Liver (tissue), 9 donors: Measurements from ENCODE around the gene SEMA5A. TPM values are rescaled to one million over a fixed set of nuclear protein-coding genes. Genes with fewer than 3 reads are reported as not detected.

Source experiments
- DNase-seq: peaks from one replicate; pipeline ENCODE4 v3.0.0-alpha.2; 2017; ENCODE audit warnings: low spot score
- H3K27ac ChIP-seq, 2 donors: one replicate each; pipeline ENCODE4 v1.7.0; 2013; ENCODE audit warnings: inconsistent platforms in 2 of 2, low read length in 2 of 2, control low read depth in 1 of 2, low read depth in 1 of 2, mild to moderate bottlenecking in 1 of 2
- H3K27me3 ChIP-seq, 4 donors: one replicate each; pipeline versions ENCODE4 v1.6.1 to v1.7.0; 2013; ENCODE audit warnings: low read length in 3 of 4, inconsistent platforms in 1 of 4, mild to moderate bottlenecking in 1 of 4, moderate library complexity in 1 of 4; ENCODE audit not compliant: control insufficient read depth in 4 of 4, insufficient read depth in 4 of 4
- H3K36me3 ChIP-seq, 4 donors: one replicate each; pipeline versions ENCODE4 v1.6.1 to v1.7.0; 2013; ENCODE audit warnings: low read length in 3 of 4, mild to moderate bottlenecking in 3 of 4, low read depth in 1 of 4, moderate library complexity in 1 of 4; ENCODE audit not compliant: control insufficient read depth in 4 of 4, insufficient read depth in 3 of 4
- H3K4me1 ChIP-seq, 4 donors: one replicate each; pipeline versions ENCODE4 v1.6.1 to v1.7.0; 2013; ENCODE audit warnings: low read length in 3 of 4, mild to moderate bottlenecking in 3 of 4, moderate library complexity in 1 of 4; ENCODE audit not compliant: control insufficient read depth in 4 of 4, insufficient read depth in 4 of 4
- H3K4me3 ChIP-seq, 3 donors: one replicate each; pipeline versions ENCODE4 v1.6.1 to v1.7.0; 2013; ENCODE audit warnings: low read length in 3 of 3, control low read depth in 1 of 3, low read depth in 1 of 3, mild to moderate bottlenecking in 1 of 3
- H3K9ac ChIP-seq, 2 donors: one replicate each; pipeline ENCODE4 v1.7.0; 2013; ENCODE audit warnings: low read length in 2 of 2, mild to moderate bottlenecking in 2 of 2, moderate library complexity in 2 of 2, control low read depth in 1 of 2, low read depth in 1 of 2
- H3K9me3 ChIP-seq, 4 donors: one replicate each; pipeline versions ENCODE4 v1.6.1 to v1.7.0; 2013; ENCODE audit warnings: low read length in 3 of 4; ENCODE audit not compliant: control insufficient read depth in 4 of 4
- ATF3 ChIP-seq: IDR thresholded peaks from 2 replicates; pipeline ENCODE4 v1.6.1; 2016; ENCODE audit warnings: antibody characterized with exemption
- EGR1 ChIP-seq, 2 donors: IDR thresholded peaks; 2 replicates each; pipeline ENCODE4 v1.6.1; 2016 to 2018; ENCODE audit warnings: antibody characterized with exemption in 2 of 2, low read depth in 2 of 2
- FOXA1 ChIP-seq: IDR thresholded peaks from 2 replicates; pipeline ENCODE4 v1.6.1; 2016; ENCODE audit warnings: antibody characterized with exemption
- FOXA2 ChIP-seq: IDR thresholded peaks from 2 replicates; pipeline ENCODE4 v1.6.1; 2016; ENCODE audit warnings: antibody characterized with exemption
- GABPA ChIP-seq, 2 donors: IDR thresholded peaks in 1 of 2; conservative IDR thresholded peaks in 1 of 2; 2 replicates each; pipeline ENCODE4 v1.6.1; 2016; ENCODE audit warnings: antibody characterized with exemption in 2 of 2, mild to moderate bottlenecking in 1 of 2, moderate library complexity in 1 of 2
- HNF4A ChIP-seq, 2 donors: conservative IDR thresholded peaks; 2 replicates each; pipeline ENCODE4 v1.6.1; 2016; ENCODE audit warnings: antibody characterized with exemption in 2 of 2, mild to moderate bottlenecking in 2 of 2
- HNF4G ChIP-seq: IDR thresholded peaks from 2 replicates; pipeline ENCODE4 v1.6.1; 2016; ENCODE audit warnings: antibody characterized with exemption
- JUND ChIP-seq, 2 donors: IDR thresholded peaks; 2 replicates each; pipeline ENCODE4 v1.6.1; 2016; ENCODE audit warnings: antibody characterized with exemption in 2 of 2
- MAX ChIP-seq: IDR thresholded peaks from 2 replicates; pipeline ENCODE4 v1.6.1; 2016; ENCODE audit warnings: antibody characterized with exemption
- RAD21 ChIP-seq, 2 donors: IDR thresholded peaks; 2 replicates each; pipeline ENCODE4 v1.6.1; 2016; ENCODE audit warnings: antibody characterized with exemption in 2 of 2, mild to moderate bottlenecking in 2 of 2
- RXRA ChIP-seq, 2 donors: IDR thresholded peaks; 2 replicates each; pipeline ENCODE4 v1.6.1; 2017 to 2018; ENCODE audit warnings: antibody characterized with exemption in 2 of 2, mild to moderate bottlenecking in 1 of 2
- SP1 ChIP-seq: IDR thresholded peaks from 2 replicates; pipeline ENCODE4 v1.6.1; 2018; ENCODE audit warnings: antibody characterized with exemption, mild to moderate bottlenecking
- TAF1 ChIP-seq: conservative IDR thresholded peaks from 2 replicates; pipeline ENCODE4 v1.6.1; 2016; ENCODE audit warnings: antibody characterized with exemption, mild to moderate bottlenecking
- YY1 ChIP-seq: IDR thresholded peaks from 2 replicates; pipeline ENCODE4 v1.6.1; 2016; ENCODE audit warnings: antibody characterized with exemption, mild to moderate bottlenecking
- WGBS: extraction: QIAGEN DNeasy Blood & Tissue Kit; methylation state at CpG from one replicate; pipeline ENCODE4 v1.1.7; 2013; 5-methylcytosine and 5-hydroxymethylcytosine counted together
- polyA plus RNA-seq, 2 donors: library from polyadenylated mRNA; stranded (reverse) in 1 of 2; unstranded in 1 of 2; fragments of 200-250 nt in 1 of 2; fragments of >200 nt in 1 of 2; fragmentation: Nextera tagmentation in 1 of 2; extraction: Ambion mirVana in 1 of 2; gene quantifications; one replicate each; pipeline versions ENCODE4 v1.2.1 to v1.2.3, GENCODE V29; 2013 to 2015
- total RNA-seq, 2 donors: library from RNA; depleted of rRNA; stranded (reverse); fragments of >200 nt; gene quantifications; one replicate each; pipeline ENCODE4 v1.2.3, GENCODE V29; 2014
- TF ChIP-seq, protein P1 (sequence below): fragments of 150-350 bp; IDR thresholded peaks from 2 replicates; pipeline ENCODE4 v1.5.1; 2017; ENCODE audit warnings: improper control_type of control experiment, low read depth, low read length; ENCODE audit not compliant: missing input control
- TF ChIP-seq, protein P2 (sequence below): IDR thresholded peaks from 2 replicates; pipeline ENCODE4 v1.6.1; 2016; ENCODE audit warnings: antibody characterized with exemption, mild to moderate bottlenecking
- TF ChIP-seq, protein P3 (sequence below): IDR thresholded peaks from 2 replicates; pipeline ENCODE4 v1.6.1; 2016; ENCODE audit warnings: antibody characterized with exemption
- donor health status: healthy.
- donor health status: healthy.
- donor health status: healthy.
- donor health status: healthy.
- donor health status: healthy.

SEMA5A gene
- total and polyA plus RNA-seq, 4 donors: 1.1 to 5.8 (median 3.2) TPM

DNA sequence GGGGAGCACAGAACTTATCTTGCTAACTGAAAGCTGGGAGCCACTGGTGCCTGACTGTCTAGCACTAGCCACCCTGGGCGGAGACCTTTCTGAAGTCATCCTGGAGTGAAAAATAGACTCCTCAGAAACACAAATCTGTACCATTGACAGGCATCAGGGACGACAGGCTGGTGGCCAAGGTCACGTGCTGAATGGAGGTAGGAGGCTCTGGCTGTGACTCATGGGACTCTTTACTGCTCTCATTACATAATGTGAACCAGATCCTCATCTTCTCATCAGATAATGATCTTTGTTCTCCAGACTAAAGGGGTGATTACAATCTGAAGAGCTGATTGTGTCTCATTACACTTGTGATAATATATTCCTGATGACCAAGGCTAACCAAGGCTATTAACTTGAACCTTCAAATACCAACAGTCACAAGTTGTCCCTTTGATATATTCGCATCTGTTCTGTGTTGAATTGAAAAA, 91.8 kb downstream of the SEMA5A start (continued):
- TF ChIP-seq, protein P1, sequence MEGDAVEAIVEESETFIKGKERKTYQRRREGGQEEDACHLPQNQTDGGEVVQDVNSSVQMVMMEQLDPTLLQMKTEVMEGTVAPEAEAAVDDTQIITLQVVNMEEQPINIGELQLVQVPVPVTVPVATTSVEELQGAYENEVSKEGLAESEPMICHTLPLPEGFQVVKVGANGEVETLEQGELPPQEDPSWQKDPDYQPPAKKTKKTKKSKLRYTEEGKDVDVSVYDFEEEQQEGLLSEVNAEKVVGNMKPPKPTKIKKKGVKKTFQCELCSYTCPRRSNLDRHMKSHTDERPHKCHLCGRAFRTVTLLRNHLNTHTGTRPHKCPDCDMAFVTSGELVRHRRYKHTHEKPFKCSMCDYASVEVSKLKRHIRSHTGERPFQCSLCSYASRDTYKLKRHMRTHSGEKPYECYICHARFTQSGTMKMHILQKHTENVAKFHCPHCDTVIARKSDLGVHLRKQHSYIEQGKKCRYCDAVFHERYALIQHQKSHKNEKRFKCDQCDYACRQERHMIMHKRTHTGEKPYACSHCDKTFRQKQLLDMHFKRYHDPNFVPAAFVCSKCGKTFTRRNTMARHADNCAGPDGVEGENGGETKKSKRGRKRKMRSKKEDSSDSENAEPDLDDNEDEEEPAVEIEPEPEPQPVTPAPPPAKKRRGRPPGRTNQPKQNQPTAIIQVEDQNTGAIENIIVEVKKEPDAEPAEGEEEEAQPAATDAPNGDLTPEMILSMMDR: no peak
- TF ChIP-seq TAF1 (no peak), MAX (no peak), GABPA (IDR thresholded peaks at IDR 0.05 in 1 of 2, conservative IDR thresholded peaks at IDR 0.05 in 1 of 2) (no peak)

DNA sequence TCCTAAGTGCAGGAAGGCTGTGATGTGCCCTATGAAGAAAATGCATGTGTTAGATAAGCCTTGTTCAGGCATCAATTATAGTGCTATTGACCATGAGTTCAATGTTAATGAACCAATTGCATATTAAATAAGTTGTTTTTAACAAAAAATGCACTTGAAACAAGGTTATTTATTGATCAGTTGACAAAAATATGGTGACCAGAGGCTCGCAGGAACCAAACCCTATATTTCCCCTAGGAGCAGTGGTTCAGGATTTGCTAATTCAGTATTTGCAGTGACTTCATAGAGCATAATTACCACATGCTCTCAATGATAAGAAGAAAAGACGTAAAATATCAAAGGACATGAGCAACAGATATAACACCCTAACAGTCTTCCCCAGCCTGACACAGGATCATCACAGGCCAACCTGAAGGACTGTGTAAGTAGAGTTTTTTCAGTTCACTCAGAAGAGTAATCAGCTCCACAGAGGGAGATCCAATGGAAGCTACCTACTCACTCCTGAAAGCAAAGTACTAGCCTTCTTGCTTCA, 92.3 kb downstream of the SEMA5A start:
- TF ChIP-seq, protein P2, sequence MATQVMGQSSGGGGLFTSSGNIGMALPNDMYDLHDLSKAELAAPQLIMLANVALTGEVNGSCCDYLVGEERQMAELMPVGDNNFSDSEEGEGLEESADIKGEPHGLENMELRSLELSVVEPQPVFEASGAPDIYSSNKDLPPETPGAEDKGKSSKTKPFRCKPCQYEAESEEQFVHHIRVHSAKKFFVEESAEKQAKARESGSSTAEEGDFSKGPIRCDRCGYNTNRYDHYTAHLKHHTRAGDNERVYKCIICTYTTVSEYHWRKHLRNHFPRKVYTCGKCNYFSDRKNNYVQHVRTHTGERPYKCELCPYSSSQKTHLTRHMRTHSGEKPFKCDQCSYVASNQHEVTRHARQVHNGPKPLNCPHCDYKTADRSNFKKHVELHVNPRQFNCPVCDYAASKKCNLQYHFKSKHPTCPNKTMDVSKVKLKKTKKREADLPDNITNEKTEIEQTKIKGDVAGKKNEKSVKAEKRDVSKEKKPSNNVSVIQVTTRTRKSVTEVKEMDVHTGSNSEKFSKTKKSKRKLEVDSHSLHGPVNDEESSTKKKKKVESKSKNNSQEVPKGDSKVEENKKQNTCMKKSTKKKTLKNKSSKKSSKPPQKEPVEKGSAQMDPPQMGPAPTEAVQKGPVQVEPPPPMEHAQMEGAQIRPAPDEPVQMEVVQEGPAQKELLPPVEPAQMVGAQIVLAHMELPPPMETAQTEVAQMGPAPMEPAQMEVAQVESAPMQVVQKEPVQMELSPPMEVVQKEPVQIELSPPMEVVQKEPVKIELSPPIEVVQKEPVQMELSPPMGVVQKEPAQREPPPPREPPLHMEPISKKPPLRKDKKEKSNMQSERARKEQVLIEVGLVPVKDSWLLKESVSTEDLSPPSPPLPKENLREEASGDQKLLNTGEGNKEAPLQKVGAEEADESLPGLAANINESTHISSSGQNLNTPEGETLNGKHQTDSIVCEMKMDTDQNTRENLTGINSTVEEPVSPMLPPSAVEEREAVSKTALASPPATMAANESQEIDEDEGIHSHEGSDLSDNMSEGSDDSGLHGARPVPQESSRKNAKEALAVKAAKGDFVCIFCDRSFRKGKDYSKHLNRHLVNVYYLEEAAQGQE: no peak
- TF ChIP-seq FOXA1 (no peak), SP1 (no peak), FOXA2 (no peak), TAF1 (no peak), GABPA (IDR thresholded peaks at IDR 0.05 in 1 of 2, conservative IDR thresholded peaks at IDR 0.05 in 1 of 2) (no peak), EGR1 (IDR thresholded peaks at IDR 0.05; ENCODE audit: low read depth in 2 of 2) (no peak), ATF3 (no peak), HNF4G (no peak), JUND (IDR thresholded peaks at IDR 0.05) (no peak), YY1 (no peak), RAD21 (IDR thresholded peaks at IDR 0.05) (no peak), RXRA (IDR thresholded peaks at IDR 0.05) (no peak), HNF4A (conservative IDR thresholded peaks at IDR 0.05) (no peak)
- TF ChIP-seq, protein P3, sequence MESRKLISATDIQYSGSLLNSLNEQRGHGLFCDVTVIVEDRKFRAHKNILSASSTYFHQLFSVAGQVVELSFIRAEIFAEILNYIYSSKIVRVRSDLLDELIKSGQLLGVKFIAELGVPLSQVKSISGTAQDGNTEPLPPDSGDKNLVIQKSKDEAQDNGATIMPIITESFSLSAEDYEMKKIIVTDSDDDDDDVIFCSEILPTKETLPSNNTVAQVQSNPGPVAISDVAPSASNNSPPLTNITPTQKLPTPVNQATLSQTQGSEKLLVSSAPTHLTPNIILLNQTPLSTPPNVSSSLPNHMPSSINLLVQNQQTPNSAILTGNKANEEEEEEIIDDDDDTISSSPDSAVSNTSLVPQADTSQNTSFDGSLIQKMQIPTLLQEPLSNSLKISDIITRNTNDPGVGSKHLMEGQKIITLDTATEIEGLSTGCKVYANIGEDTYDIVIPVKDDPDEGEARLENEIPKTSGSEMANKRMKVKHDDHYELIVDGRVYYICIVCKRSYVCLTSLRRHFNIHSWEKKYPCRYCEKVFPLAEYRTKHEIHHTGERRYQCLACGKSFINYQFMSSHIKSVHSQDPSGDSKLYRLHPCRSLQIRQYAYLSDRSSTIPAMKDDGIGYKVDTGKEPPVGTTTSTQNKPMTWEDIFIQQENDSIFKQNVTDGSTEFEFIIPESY: no peak
- TF ChIP-seq, protein P1: no peak

More for the DNA sequence above, 92.3 kb downstream of the SEMA5A start:
- no peak for DNase-seq
- no peaks in the 10 kb centered on the region for H3K36me3 ChIP-seq
- H3K27me3 ChIP-seq: no peaks in the 10 kb centered on the region
- no peak overlapping the region for H3K4me3 ChIP-seq
- WGBS: 92% methylated on average over 2 of the region's 2 CpGs
- H3K27ac ChIP-seq: no peak overlapping the region
- H3K9ac ChIP-seq: no peak overlapping the region
- no peaks in the 10 kb centered on the region for H3K9me3 ChIP-seq
- H3K4me1 ChIP-seq: no peaks in the 10 kb centered on the region
